Left lung (tissue), 10 donors: Measurements from ENCODE around the gene GPSM1. TPM values are rescaled to one million over a fixed set of nuclear protein-coding genes. Genes with fewer than 3 reads are reported as not detected.
"Not testable (repeated sequence)": the region's sequence is repeated elsewhere in the genome, so short reads cannot be mapped to it uniquely, and the experiment has no call there.

Experiments used
- ATAC-seq: fragments of 200-7000 bp; cut with Tn5 transposase; one replicate; pipeline ENCODE4 v1.9.1; 2020; ENCODE audit warnings: moderate library complexity
- DNase-seq, 4 donors: peaks; one replicate each; pipeline ENCODE4 v3.0.0-alpha.2; 2013 to 2020
- H3K27ac ChIP-seq, 2 donors: fragments of 200-600 bp; sonication (generic) in 1 of 2; one replicate each; pipeline versions ENCODE4 v1.5.0 to v1.8.0; 2020 to 2021
- H3K27me3 ChIP-seq, 2 donors: fragments of 200-600 bp; sonication (generic) in 1 of 2; one replicate each; pipeline versions ENCODE4 v1.5.0 to v1.8.0; 2020 to 2021
- H3K36me3 ChIP-seq, 2 donors: fragments of 200-600 bp; sonication (generic) in 1 of 2; one replicate each; pipeline versions ENCODE4 v1.5.0 to v1.8.0; 2020 to 2021
- H3K4me1 ChIP-seq, 2 donors: fragments of 200-600 bp; one replicate each; pipeline ENCODE4 v1.8.0; 2021
- H3K4me3 ChIP-seq, 2 donors: fragments of 200-600 bp; sonication (generic) in 1 of 2; one replicate each; pipeline versions ENCODE4 v1.5.0 to v1.8.0; 2020 to 2021; ENCODE audit warnings: mild to moderate bottlenecking in 1 of 2
- H3K9me3 ChIP-seq, 2 donors: fragments of 200-600 bp; sonication (generic) in 1 of 2; one replicate each; pipeline versions ENCODE4 v1.5.0 to v1.8.0; 2020 to 2021
- CTCF ChIP-seq, 2 donors: fragments of 200-600 bp; sonication (generic) in 1 of 2; IDR thresholded peaks; one replicate each; pipeline versions ENCODE4 v1.5.0 to v1.8.0; 2021; ENCODE audit warnings: antibody characterized with exemption in 2 of 2
- intact Hi-C, 2 donors: fragments of 100-400 bp; cut with DNase I; formaldehyde crosslinking; loops; one replicate each; pipeline versions ENCODE4 v1.11.2 to v1.14.2; 2022
- polyA plus RNA-seq, 6 donors: library from polyadenylated mRNA; unstranded; fragments of 120-200 nt; gene quantifications; one replicate each; pipeline ENCODE4 v1.2.1, GENCODE V29; 2013; ENCODE audit not compliant: insufficient read length in 6 of 6
- total RNA-seq, 2 donors: library from RNA; stranded (reverse); fragmentation: NEBNext Ultra II Directional; extraction: Animal tissue kit (Norgen Biotek cat#: 25700); gene quantifications; one replicate each; pipeline ENCODE4 v1.2.1, GENCODE V29; 2021
- donor health status: DM: no; HTN: yes; CAD: no.
- donor health status: DM: no; HTN: no; CAD: no.

GPSM1 gene
- total and polyA plus RNA-seq, 8 donors: 21.7 to 84.3 (median 52.7) TPM

- DNase-seq: peak in 1 of 4 donors; percentile 51
- Histone ChIP-seq H3K4me3 (no peak overlapping the region), H3K9me3 (peaks cover 0 to 13% of the 10 kb centered on the region in 2 donors), H3K36me3 (no peaks in the 10 kb centered on the region), H3K4me1 (no peaks in the 10 kb centered on the region), H3K27me3 (no peaks in the 10 kb centered on the region), H3K27ac (no peak overlapping the region)
- no peak for TF ChIP-seq CTCF (IDR thresholded peaks at IDR 0.05)
- intact Hi-C loops: no loop called here
- ATAC-seq: no peak
These were observed 9.6 kb upstream of the GPSM1 start for GRCh38 chr9:136317695-136318094.

- Histone ChIP-seq H3K27ac (no peak overlapping the region), H3K9me3 (peaks cover 0 to 13% of the 10 kb centered on the region in 2 donors), H3K4me3 (no peak overlapping the region), H3K36me3 (no peaks in the 10 kb centered on the region), H3K4me1 (no peaks in the 10 kb centered on the region), H3K27me3 (no peaks in the 10 kb centered on the region)
- intact Hi-C loops: no loop called here
- ATAC-seq: no peak
- DNase-seq: peak in 1 of 4 donors; percentile 43
- TF ChIP-seq CTCF (IDR thresholded peaks at IDR 0.05): no peak
These were observed 9.1 kb upstream of the GPSM1 start for GRCh38 chr9:136318111-136318775.

GRCh38 chr9:136318776-136319241 is 8.5 kb upstream of the GPSM1 start:
- H3K27me3 ChIP-seq: no peaks in the 10 kb centered on the region
- TF ChIP-seq CTCF (IDR thresholded peaks at IDR 0.05): no peak
- H3K4me1 ChIP-seq: no peaks in the 10 kb centered on the region
- DNase-seq (peak in 1 of 4 donors; percentile 73), ATAC-seq (no peak)
- intact Hi-C loops: no loop called here
- H3K27ac ChIP-seq: no peak overlapping the region
- H3K4me3 ChIP-seq: no peak overlapping the region
- H3K36me3 ChIP-seq: no peaks in the 10 kb centered on the region
- peaks cover 0 to 13% of the 10 kb centered on the region in 2 donors for H3K9me3 ChIP-seq

- ATAC-seq, H3K4me1 ChIP-seq, DNase-seq, H3K27me3 ChIP-seq, H3K36me3 ChIP-seq, H3K4me3 ChIP-seq, H3K27ac ChIP-seq, intact Hi-C loops: not testable (repeated sequence)
- H3K9me3 ChIP-seq: peaks cover 0 to 13% of the 10 kb centered on the region in 2 donors
These were observed 8.1 kb upstream of the GPSM1 start for GRCh38 chr9:136319244-136319643.

- H3K27me3 ChIP-seq, H3K27ac ChIP-seq, ATAC-seq, H3K4me1 ChIP-seq, H3K36me3 ChIP-seq, H3K9me3 ChIP-seq, H3K4me3 ChIP-seq, intact Hi-C loops, DNase-seq: not testable (repeated sequence)
These were observed 7.4 kb upstream of the GPSM1 start for GRCh38 chr9:136319955-136320354.

GRCh38 chr9:136320972-136321371 is 6.4 kb upstream of the GPSM1 start:
- H3K27me3 ChIP-seq, H3K4me1 ChIP-seq, H3K27ac ChIP-seq, DNase-seq, H3K36me3 ChIP-seq, H3K9me3 ChIP-seq, ATAC-seq, intact Hi-C loops, H3K4me3 ChIP-seq: not testable (repeated sequence)

- H3K27me3 ChIP-seq: peaks cover 0 to 10% of the 10 kb centered on the region in 2 donors
- H3K4me1 ChIP-seq: peaks cover 3 to 12% of the 10 kb centered on the region in 2 donors
- no peak for ATAC-seq
- H3K4me3 ChIP-seq: no peak overlapping the region
- no peaks in the 10 kb centered on the region for H3K36me3 ChIP-seq
- peak in 1 of 4 donors; percentile 57 for DNase-seq
- no peak for TF ChIP-seq CTCF (IDR thresholded peaks at IDR 0.05)
- H3K9me3 ChIP-seq: no peaks in the 10 kb centered on the region
- intact Hi-C loops: no loop called here
- no peak overlapping the region for H3K27ac ChIP-seq
These were observed 5.8 kb upstream of the GPSM1 start for GRCh38 chr9:136321561-136321960.
